Nephron progenitor cell (in vitro differentiated cells): ENCODE results near the gene SLC18A3.

Source experiments
- DNase-seq: peaks from one replicate; pipeline ENCODE4 v3.0.0; 2021
- H3K27ac Mint-ChIP-seq: 2 replicates; pipeline ENCODE4 v1.8.0; 2021; ENCODE audit warnings: mild to moderate bottlenecking, moderate library complexity, mixed read lengths
- H3K27me3 Mint-ChIP-seq: 2 replicates; pipeline ENCODE4 v1.8.0; 2021; ENCODE audit warnings: mild to moderate bottlenecking, low read depth, mixed read lengths; ENCODE audit not compliant: poor library complexity
- H3K36me3 Mint-ChIP-seq: 2 replicates; pipeline ENCODE4 v1.8.0; 2021; ENCODE audit warnings: low read depth, mixed read lengths
- H3K4me1 Mint-ChIP-seq: 2 replicates; pipeline ENCODE4 v1.8.0; 2021; ENCODE audit warnings: mixed read lengths
- H3K4me3 Mint-ChIP-seq: 2 replicates; pipeline ENCODE4 v1.8.0; 2021; ENCODE audit warnings: mild to moderate bottlenecking, moderate library complexity, mixed read lengths
- H3K9me3 Mint-ChIP-seq: 2 replicates; pipeline ENCODE4 v1.8.0; 2021; ENCODE audit warnings: mild to moderate bottlenecking, moderate library complexity, mixed read lengths
- CTCF ChIP-seq: fragments of 200-600 bp; sonication (generic); IDR thresholded peaks from 2 replicates; pipeline ENCODE4 v1.5.0; 2021; ENCODE audit warnings: antibody characterized with exemption

SLC18A3 gene

GRCh38 chr10:49569031-49569631 lies 41.0 kb upstream of the SLC18A3 start:
- H3K27me3 Mint-ChIP-seq = peaks cover 75% of the 10 kb centered on the region
- H3K36me3 Mint-ChIP-seq = no peaks in the 10 kb centered on the region
- peaks cover 30% of the 10 kb centered on the region for H3K9me3 Mint-ChIP-seq
- no peak for TF ChIP-seq CTCF
- H3K27ac Mint-ChIP-seq = no peak overlapping the region
- DNase-seq = no peak
- no peak overlapping the region for H3K4me3 Mint-ChIP-seq
- no peaks in the 10 kb centered on the region for H3K4me1 Mint-ChIP-seq

GRCh38 chr10:49571388-49571787 lies 38.7 kb upstream of the SLC18A3 start:
- no peak for TF ChIP-seq CTCF
- no peaks in the 10 kb centered on the region for H3K36me3 Mint-ChIP-seq
- no peak overlapping the region for H3K27ac Mint-ChIP-seq

GRCh38 chr10:49572594-49573114 lies 37.5 kb upstream of the SLC18A3 start:
- DNase-seq = no peak
- Mint-ChIP-seq H3K4me1 (no peaks in the 10 kb centered on the region), H3K36me3 (no peaks in the 10 kb centered on the region), H3K4me3 (no peak overlapping the region), H3K27me3 (peaks cover 52% of the 10 kb centered on the region), H3K27ac (no peak overlapping the region), H3K9me3 (peaks cover 23% of the 10 kb centered on the region)
- no peak for TF ChIP-seq CTCF

More at GRCh38 chr10:49571388-49571787, 38.7 kb upstream of the SLC18A3 start:
- peaks cover 30% of the 10 kb centered on the region for H3K9me3 Mint-ChIP-seq
- no peaks in the 10 kb centered on the region for H3K4me1 Mint-ChIP-seq
- no peak overlapping the region for H3K4me3 Mint-ChIP-seq
- H3K27me3 Mint-ChIP-seq = peaks cover 58% of the 10 kb centered on the region
- no peak for DNase-seq

GRCh38 chr10:49575489-49576072 lies 34.5 kb upstream of the SLC18A3 start:
- H3K4me1 Mint-ChIP-seq = no peaks in the 10 kb centered on the region
- H3K4me3 Mint-ChIP-seq = no peak overlapping the region
- H3K27ac Mint-ChIP-seq = no peak overlapping the region
- peaks cover 29% of the 10 kb centered on the region for H3K27me3 Mint-ChIP-seq
- H3K9me3 Mint-ChIP-seq = no peaks in the 10 kb centered on the region
- H3K36me3 Mint-ChIP-seq = no peaks in the 10 kb centered on the region
- TF ChIP-seq CTCF = no peak
- no peak for DNase-seq

- no peak for TF ChIP-seq CTCF
- no peak for DNase-seq
- Mint-ChIP-seq H3K27ac (no peak overlapping the region), H3K27me3 (peaks cover 23% of the 10 kb centered on the region), H3K9me3 (no peaks in the 10 kb centered on the region), H3K4me1 (no peaks in the 10 kb centered on the region), H3K4me3 (no peak overlapping the region), H3K36me3 (no peaks in the 10 kb centered on the region)
Observed at GRCh38 chr10:49577182-49577925, 32.8 kb upstream of the SLC18A3 start.
